Stimulated activated naive CD4-positive, alpha-beta T cell treated with Interleukin-2 at 50 U/mL for 16 hours (primary cell): ENCODE measurements around the gene PDE7B.

Source experiments
- DNase-seq: peaks from one replicate; lab custom pipeline; 2025; lab: John Stamatoyannopoulos, UW

The PDE7B gene

DNA sequence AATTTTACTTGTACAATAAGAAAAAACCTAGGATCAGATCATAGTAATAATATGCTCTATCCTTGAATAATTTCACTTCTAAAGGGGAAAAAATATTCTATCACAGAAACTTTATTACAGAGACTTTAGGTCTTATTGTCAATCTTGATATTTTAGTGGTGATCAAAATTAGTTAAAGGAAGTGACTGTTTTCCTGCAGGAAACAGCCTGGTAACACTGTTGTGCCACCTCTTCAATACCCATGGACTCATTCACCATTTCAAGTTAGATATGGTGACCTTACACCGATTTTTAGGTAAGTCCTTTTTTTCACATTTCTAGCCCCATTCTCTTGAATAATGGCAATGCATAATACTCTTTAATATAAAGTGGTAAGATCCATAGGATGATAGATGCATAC is 299.5 kb downstream of the PDE7B start:
- no peak for DNase-seq

GRCh38 chr6:136153707-136154375 is 302.3 kb downstream of the PDE7B start:
- no peak for DNase-seq

DNA sequence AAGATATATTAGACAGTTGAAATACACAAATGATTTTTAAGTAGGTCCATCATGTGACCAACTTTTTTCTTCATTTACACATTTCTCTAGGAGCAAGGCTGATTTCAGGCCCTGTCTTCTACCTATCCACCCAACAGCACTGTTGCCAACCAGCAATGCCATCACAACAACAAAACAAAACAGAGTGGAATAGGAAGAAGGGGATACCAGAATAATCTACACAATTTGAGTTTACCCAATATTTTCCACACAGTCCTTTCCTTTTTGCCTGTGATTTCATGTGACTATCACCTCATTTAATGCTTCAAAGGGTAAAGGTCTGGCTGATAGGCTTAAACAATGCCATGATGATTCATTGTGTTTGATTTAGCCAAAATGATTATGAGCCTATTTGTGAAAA is 303.7 kb downstream of the PDE7B start:
- no peak for DNase-seq

DNA sequence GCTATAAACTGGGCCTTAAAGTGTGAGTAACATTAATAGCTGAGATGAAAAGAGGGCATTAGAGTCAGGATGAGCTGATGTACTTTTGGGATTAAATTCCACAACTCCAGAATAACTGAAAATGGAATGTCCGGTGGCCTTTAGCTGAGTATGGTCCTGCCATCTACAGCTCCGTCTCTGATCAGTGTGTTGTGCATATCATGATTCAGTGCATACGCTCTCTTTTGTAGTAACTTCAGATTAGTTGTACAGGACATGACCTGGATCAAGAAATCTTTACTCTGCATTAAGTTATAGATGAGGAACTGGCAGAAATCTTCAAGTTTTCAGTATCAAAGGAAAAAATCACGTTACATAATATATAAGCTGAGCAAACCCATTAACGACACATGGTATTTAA is 306.2 kb downstream of the PDE7B start:
- DNase-seq: no peak

GRCh38 chr6:136158387-136158821 is 306.9 kb downstream of the PDE7B start:
- no peak for DNase-seq

GRCh38 chr6:136158971-136159370 is 307.5 kb downstream of the PDE7B start:
- no peak for DNase-seq

- DNase-seq: no peak
Measured at GRCh38 chr6:136160250-136160649, 308.7 kb downstream of the PDE7B start.

DNA sequence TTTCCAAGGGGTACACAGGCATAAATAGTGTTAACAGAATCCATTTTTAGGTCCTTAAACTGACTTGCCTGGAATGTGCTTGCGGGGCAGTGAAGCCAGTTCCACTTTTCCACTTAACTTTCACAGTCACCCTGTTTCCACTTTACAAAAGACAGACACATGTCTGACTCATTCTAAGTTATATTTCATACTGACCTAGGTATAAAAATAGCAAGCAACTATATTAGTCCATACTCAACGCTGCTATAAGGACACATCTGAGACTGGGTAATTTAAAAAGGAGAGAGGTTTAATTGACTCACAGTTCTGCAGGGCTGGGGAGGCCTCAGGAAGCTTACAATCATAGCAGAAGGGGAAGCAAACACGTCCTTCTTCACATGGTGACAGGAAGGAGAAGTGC is 310.4 kb downstream of the PDE7B start:
- DNase-seq: no peak

GRCh38 chr6:136163260-136163659 is 311.8 kb downstream of the PDE7B start:
- no peak for DNase-seq

GRCh38 chr6:136166815-136167214 is 315.3 kb downstream of the PDE7B start:
- DNase-seq: no peak

DNA sequence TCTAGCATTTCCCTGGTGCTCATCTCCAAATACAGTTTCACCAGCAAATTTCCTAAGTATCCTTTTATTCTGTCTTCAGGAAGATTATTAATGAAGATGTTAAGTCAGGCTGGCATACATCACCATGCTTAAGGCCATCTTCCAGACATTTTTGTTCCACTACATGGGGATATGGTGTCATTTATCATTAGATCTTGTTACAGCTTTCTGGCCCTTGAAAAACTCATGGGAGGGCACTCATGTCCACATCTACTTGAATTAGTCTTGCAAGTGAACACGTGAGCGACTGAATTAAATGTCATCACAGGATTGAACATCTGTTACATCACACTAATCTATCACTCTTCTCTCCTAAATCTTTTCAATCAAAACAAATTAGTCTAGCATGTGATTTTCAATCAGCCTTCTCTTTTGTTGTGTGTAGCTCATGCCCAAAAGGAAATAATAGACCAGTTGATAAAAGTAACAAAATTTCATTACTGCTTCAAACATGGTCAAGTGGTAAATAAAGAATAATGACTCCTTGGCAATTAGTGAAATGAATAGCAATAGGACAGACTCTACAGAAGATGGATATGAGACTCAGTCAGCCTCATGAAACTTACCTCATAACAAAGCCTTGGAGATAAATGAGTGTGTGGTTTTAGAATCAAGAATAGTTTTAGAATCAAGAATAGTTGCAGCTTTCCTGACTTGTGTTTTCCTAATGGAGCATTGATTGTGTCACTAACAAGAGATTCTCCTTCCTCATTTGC is 318.1 kb downstream of the PDE7B start:
- no peak for DNase-seq

GRCh38 chr6:136171231-136171630 is 319.7 kb downstream of the PDE7B start:
- DNase-seq: no peak

DNA sequence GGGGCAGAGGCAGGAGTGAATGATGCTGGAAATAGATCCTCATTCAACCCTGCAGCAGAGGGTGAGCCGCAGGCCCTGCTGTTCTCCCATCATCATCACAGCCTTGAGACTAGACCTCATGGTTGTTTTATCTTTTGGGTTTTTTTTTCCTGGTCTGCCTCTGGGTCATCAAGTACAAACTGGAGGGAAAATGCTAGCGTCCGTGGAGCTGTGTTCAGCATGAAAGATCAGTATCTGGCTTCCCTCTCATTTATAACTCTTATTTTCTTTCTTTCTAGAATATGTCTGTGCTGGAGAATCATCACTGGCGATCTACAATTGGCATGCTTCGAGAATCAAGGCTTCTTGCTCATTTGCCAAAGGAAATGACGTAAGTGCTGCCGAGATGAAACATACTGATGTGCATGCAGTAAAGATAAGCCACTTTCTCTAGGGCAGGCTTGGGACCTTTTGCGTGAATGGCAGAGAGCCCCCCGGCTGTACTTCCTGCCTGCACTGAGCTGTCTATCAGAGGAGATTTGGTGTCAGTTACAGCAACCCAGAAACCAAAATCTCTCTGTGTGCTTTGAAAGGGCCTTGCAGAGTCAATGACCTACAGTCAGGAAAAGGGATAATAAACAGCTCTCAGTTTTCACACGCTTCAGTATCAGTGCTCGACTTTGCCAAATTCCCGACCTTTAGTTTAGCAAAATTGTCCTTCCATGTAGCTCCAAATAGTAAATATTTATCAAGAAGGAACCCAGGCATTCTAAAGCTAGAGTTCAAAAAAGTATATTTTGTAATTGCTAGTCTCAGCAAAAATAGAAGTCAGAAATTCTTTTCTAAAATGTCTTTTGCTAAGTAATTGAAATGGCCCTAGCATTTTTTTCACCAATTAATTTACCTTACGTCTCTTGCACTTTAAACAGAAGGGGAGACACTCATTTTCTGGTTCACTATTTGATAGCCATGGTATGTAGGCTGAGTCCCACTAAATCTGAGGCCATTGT is 322.3 kb downstream of the PDE7B start:
- DNase-seq: no peak

- DNase-seq: no peak
Measured at GRCh38 chr6:136174510-136174909, 323.0 kb downstream of the PDE7B start.

DNA sequence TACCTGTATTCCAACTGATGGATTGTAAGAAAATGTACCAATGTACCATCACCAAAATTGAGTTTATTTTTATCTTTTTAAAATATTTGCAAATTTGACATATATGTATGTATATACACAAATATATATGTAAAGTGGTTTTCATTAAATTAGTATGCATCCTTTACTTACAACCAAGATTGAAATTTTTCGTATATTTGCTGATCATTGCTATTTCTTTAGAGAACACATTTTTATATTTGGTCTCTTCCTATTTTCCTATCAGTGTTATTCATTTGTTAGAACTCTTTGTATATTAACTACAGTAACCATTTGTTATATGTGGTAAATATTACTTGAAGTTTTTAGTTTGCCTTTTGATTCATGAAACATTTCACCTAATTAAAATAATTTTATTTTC is 324.4 kb downstream of the PDE7B start:
- DNase-seq: no peak

- no peak for DNase-seq
Measured at GRCh38 chr6:136178749-136179148, 327.2 kb downstream of the PDE7B start.

GRCh38 chr6:136180704-136181511 is 329.4 kb downstream of the PDE7B start:
- no peak for DNase-seq

GRCh38 chr6:136181512-136181833 is 330.0 kb downstream of the PDE7B start:
- no peak for DNase-seq

DNA sequence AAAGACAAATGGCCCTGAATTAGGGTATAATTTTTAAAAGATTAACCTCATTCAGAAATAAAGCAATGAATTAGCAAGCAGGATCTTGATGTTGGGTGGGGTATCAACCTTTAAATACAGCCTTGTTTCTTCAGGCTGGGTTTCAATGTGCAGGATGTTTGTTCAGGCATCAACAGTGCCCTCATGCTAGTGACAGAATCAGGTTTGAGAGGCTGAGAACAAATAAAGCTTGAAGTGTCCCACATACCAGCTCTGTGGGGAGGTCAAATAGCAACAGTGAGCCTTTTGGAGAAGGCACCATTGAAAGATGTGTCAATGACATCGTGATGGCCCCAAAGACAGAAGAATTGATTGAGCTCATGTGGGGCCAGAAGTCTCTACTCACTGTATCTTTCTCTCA is 330.4 kb downstream of the PDE7B start:
- no peak for DNase-seq

- no peak for DNase-seq
Measured at GRCh38 chr6:136184738-136185137, 333.2 kb downstream of the PDE7B start.

DNA sequence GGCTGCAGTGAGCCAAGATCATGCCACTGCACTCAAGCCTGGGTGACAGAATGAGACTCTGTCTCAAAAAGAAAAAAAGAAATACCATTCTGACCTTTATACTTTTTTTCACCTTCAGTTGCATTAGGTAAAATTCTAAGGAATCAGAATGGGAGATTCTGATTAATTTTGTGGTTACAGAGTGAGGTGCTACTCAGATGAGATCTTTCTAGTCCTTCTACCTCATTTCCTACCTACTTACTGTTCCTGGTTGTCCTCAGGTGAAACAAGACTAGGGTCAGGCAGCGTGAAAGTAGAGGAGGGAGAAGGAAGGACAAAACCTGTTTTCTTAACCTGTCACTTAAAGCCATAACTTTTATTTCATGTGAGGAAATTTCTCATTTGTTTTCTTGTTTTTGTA is 334.9 kb downstream of the PDE7B start:
- no peak for DNase-seq

GRCh38 chr6:136188486-136188885 is 337.0 kb downstream of the PDE7B start:
- no peak for DNase-seq
